GM23338 (cell line): ENCODE measurements around the gene PTTG1IP. TPM values are rescaled to one million over a fixed set of nuclear protein-coding genes. Genes with fewer than 3 reads are reported as not detected.
"Not testable (repeated sequence)": the region's sequence is repeated elsewhere in the genome, so short reads cannot be mapped to it uniquely, and the experiment has no call there.

Experiments
- ATAC-seq: fragments of 200-7000 bp; cut with Tn5 transposase; 3 replicates; pipeline ENCODE4 v1.9.1; 2020
- DNase-seq: peaks from one replicate; pipeline ENCODE4 v3.0.0-alpha.2; 2015; ENCODE audit warnings: low spot score
- H2AFZ ChIP-seq: fragments of 200-600 bp; sonication (generic); 2 replicates; pipeline ENCODE4 v1.8.0; 2016; ENCODE audit warnings: antibody characterized with exemption, mild to moderate bottlenecking, moderate library complexity
- H3F3A ChIP-seq: fragments of 200-600 bp; sonication (generic); replicated peaks from 2 replicates; pipeline ENCODE4 v1.8.0; 2017; ENCODE audit warnings: antibody characterized with exemption, mixed run types, low read depth
- H3K27ac ChIP-seq: fragments of 200-600 bp; sonication (generic); 2 replicates; pipeline ENCODE4 v1.6.1; 2016; ENCODE audit warnings: low read depth
- H3K27me3 ChIP-seq: fragments of 200-600 bp; sonication (generic); 2 replicates; pipeline ENCODE4 v1.8.0; 2016; ENCODE audit warnings: mild to moderate bottlenecking, mixed run types, moderate library complexity; ENCODE audit not compliant: insufficient read depth
- H3K36me3 ChIP-seq: fragments of 200-600 bp; sonication (generic); 2 replicates; pipeline ENCODE4 v1.8.0; 2016; ENCODE audit warnings: mild to moderate bottlenecking; ENCODE audit not compliant: insufficient read depth
- H3K4me1 ChIP-seq: fragments of 200-600 bp; sonication (generic); 2 replicates; pipeline ENCODE4 v1.8.0; 2016; ENCODE audit warnings: mild to moderate bottlenecking, moderate library complexity; ENCODE audit not compliant: insufficient read depth
- H3K4me2 ChIP-seq: fragments of 200-600 bp; sonication (generic); 2 replicates; pipeline ENCODE4 v1.7.1; 2017; ENCODE audit warnings: mixed run types
- H3K4me3 ChIP-seq: fragments of 200-600 bp; sonication (generic); 2 replicates; pipeline ENCODE4 v1.6.1; 2016; ENCODE audit warnings: mixed run types
- H3K79me2 ChIP-seq: fragments of 200-600 bp; sonication (generic); replicated peaks from 2 replicates; pipeline ENCODE4 v1.8.0; 2017; ENCODE audit warnings: mild to moderate bottlenecking; ENCODE audit not compliant: insufficient read depth
- H3K9me2 ChIP-seq: fragments of 200-600 bp; sonication (generic); 2 replicates; pipeline ENCODE4 v1.8.0; 2017; ENCODE audit not compliant: insufficient read depth
- H4K20me1 ChIP-seq: fragments of 200-600 bp; sonication (generic); replicated peaks from 2 replicates; pipeline ENCODE4 v1.8.0; 2017; ENCODE audit warnings: mild to moderate bottlenecking; ENCODE audit not compliant: insufficient read depth
- H3K27ac Mint-ChIP-seq: 2 replicates; pipeline ENCODE4 v1.8.0; 2020; ENCODE audit warnings: inconsistent platforms, mild to moderate bottlenecking, moderate library complexity, mixed read lengths
- H3K27me3 Mint-ChIP-seq: 3 replicates; pipeline ENCODE4 v1.8.0; 2022; ENCODE audit warnings: low read depth, mild to moderate bottlenecking, moderate library complexity, mixed read lengths, inconsistent platforms; ENCODE audit not compliant: insufficient read depth, poor library complexity
- H3K36me3 Mint-ChIP-seq: 3 replicates; pipeline ENCODE4 v1.8.0; 2021; ENCODE audit warnings: low read depth, mild to moderate bottlenecking, inconsistent platforms, moderate library complexity, mixed read lengths
- H3K4me1 Mint-ChIP-seq: 3 replicates; pipeline ENCODE4 v1.8.0; 2020; ENCODE audit warnings: mild to moderate bottlenecking, inconsistent platforms, mixed read lengths
- H3K4me3 Mint-ChIP-seq: 3 replicates; pipeline ENCODE4 v1.8.0; 2021; ENCODE audit warnings: moderate library complexity, mild to moderate bottlenecking, inconsistent platforms, mixed read lengths
- H3K9me3 Mint-ChIP-seq: 3 replicates; pipeline ENCODE4 v1.8.0; 2020; ENCODE audit warnings: moderate library complexity, mild to moderate bottlenecking, inconsistent platforms, mixed read lengths
- JUNB ChIP-seq: IDR thresholded peaks from one replicate; pipeline ENCODE4 v1.6.1; 2016; ENCODE audit warnings: antibody characterized with exemption; ENCODE audit not compliant: unreplicated experiment
- REST ChIP-seq: IDR thresholded peaks from one replicate; pipeline ENCODE4 v1.6.1; 2018; ENCODE audit warnings: antibody characterized with exemption; ENCODE audit not compliant: unreplicated experiment
- ZNF462 ChIP-seq: fragments of 250-450 bp; sonication (Bioruptor Pico); IDR thresholded peaks from 2 replicates; pipeline ENCODE4 v1.5.0; 2020; ENCODE audit warnings: mild to moderate bottlenecking, moderate library complexity
- polyA plus RNA-seq: library from polyadenylated mRNA; unstranded; fragments of >200 nt; fragmentation: Nextera tagmentation; extraction: Ambion mirVana; gene quantifications from 2 replicates; pipeline ENCODE4 v1.2.1, GENCODE V29; 2016
- total RNA-seq: library from RNA; depleted of rRNA; stranded (reverse); fragments of >200 nt; shearing (Covaris generic); gene quantifications from 2 replicates; pipeline ENCODE4 v1.2.3, GENCODE V29; 2014

PTTG1IP gene
- total and polyA plus RNA-seq, 2 experiments from 2014 or later, result 99.9 to 172 TPM

- no peak for TF ChIP-seq REST
Observed at GRCh38 chr21:44880405-44881197, 7.1 kb upstream of the PTTG1IP start (continued).

- DNase-seq, H4K20me1 ChIP-seq, H3K4me2 ChIP-seq, H2AFZ ChIP-seq, H3K36me3 ChIP-seq, H3K4me3 Mint-ChIP-seq, H3K27ac ChIP-seq, H3K27ac Mint-ChIP-seq, H3K4me1 ChIP-seq, ATAC-seq, H3K9me3 Mint-ChIP-seq, H3K79me2 ChIP-seq, H3F3A ChIP-seq, H3K4me1 Mint-ChIP-seq, H3K36me3 Mint-ChIP-seq, H3K9me2 ChIP-seq, H3K4me3 ChIP-seq: not testable (repeated sequence)
- peaks cover 24% of the 10 kb centered on the region for H3K27me3 Mint-ChIP-seq
- peaks cover 25% of the 10 kb centered on the region for H3K27me3 ChIP-seq
Observed at GRCh38 chr21:44879238-44879637, 5.7 kb upstream of the PTTG1IP start.

GRCh38 chr21:44878053-44878982 is 4.8 kb upstream of the PTTG1IP start:
- Histone ChIP-seq H3F3A (0 out of 2 replicates have a peak, but pooled peaks cover 4% of the 10 kb centered on the region), H3K9me2 (no peaks in the 10 kb centered on the region), H3K4me1 (peaks cover 8% of the 10 kb centered on the region), H2AFZ (no peak overlapping the region), H3K27ac (no peak overlapping the region), H3K79me2 (no peaks in the 10 kb centered on the region), H3K27me3 (peaks cover 27% of the 10 kb centered on the region), H3K4me3 (no peak overlapping the region), H4K20me1 (peaks cover 5% of the 10 kb centered on the region; the same call in 1 of the 2 replicates), H3K36me3 (no peaks in the 10 kb centered on the region), H3K4me2 (no peak overlapping the region)
- DNase-seq, result no peak
- no peak overlapping the region for H3K27ac Mint-ChIP-seq
- peaks cover 5% of the 10 kb centered on the region for H3K4me1 Mint-ChIP-seq
- no peak overlapping the region for H3K4me3 Mint-ChIP-seq
- peaks cover 26% of the 10 kb centered on the region for H3K27me3 Mint-ChIP-seq
- no peak for ATAC-seq
- no peaks in the 10 kb centered on the region for H3K9me3 Mint-ChIP-seq
- no peaks in the 10 kb centered on the region for H3K36me3 Mint-ChIP-seq
- TF ChIP-seq JUNB, result no peak
- TF ChIP-seq ZNF462, result no peak
